ENCODE results near the gene COL8A2. TPM values are rescaled to one million over a fixed set of nuclear protein-coding genes. Genes with fewer than 3 reads are reported as not detected.

COL8A2 gene
- total RNA-seq, 2 donors from 2014 or later: 0.18 to 0.40 TPM

GRCh38 chr1:36070349-36070748, 54.7 kb downstream of the COL8A2 start:
- Mint-ChIP-seq H3K9me3 (no peaks in the 10 kb centered on the region), H3K4me3 (no peak overlapping the region), H3K27me3 (ENCODE audit: insufficient read depth) (no peaks in the 10 kb centered on the region), H3K27ac (no peak overlapping the region), H3K4me1 (no peaks in the 10 kb centered on the region), H3K36me3 (ENCODE audit: low read depth) (no peaks in the 10 kb centered on the region)
- Histone ChIP-seq H3K4me3 (ENCODE audit: low read length) (no peak overlapping the region), H3K27me3 (ENCODE audit: control insufficient read depth, insufficient read depth, low read length, poor library complexity, severe bottlenecking) (no peaks in the 10 kb centered on the region), H3K9me3 (ENCODE audit: control insufficient read depth, low read length) (no peaks in the 10 kb centered on the region), H3K9ac (ENCODE audit: extremely low read depth, low read length, poor library complexity, severe bottlenecking) (no peak overlapping the region), H3K4me1 (ENCODE audit: control insufficient read depth, insufficient read depth, low read length) (no peaks in the 10 kb centered on the region), H3K36me3 (ENCODE audit: control insufficient read depth, insufficient read depth, low read length) (no peaks in the 10 kb centered on the region), H3K27ac (ENCODE audit: low read depth, low read length) (no peak overlapping the region)
- TF ChIP-seq CTCF (conservative IDR thresholded peaks at IDR 0.05): no peak
- 80% methylated on average over 2 of the region's 2 CpGs; no CpG with 5 or more reads in 1 of the 2 experiments for WGBS, 2 experiments (ENCODE audit: insufficient coverage in 1 of 2, insufficient read length in 1 of 2)
- no peak for DNase-seq

GRCh38 chr1:36068866-36069265, 56.2 kb downstream of the COL8A2 start:
- no peaks in the 10 kb centered on the region for H3K27me3 Mint-ChIP-seq (ENCODE audit: insufficient read depth)
- H3K4me1 ChIP-seq (ENCODE audit: control insufficient read depth, insufficient read depth, low read length): no peaks in the 10 kb centered on the region
- no peak overlapping the region for H3K4me3 Mint-ChIP-seq
- H3K4me1 Mint-ChIP-seq: no peaks in the 10 kb centered on the region
- H3K36me3 Mint-ChIP-seq (ENCODE audit: low read depth): no peaks in the 10 kb centered on the region
- H3K27ac Mint-ChIP-seq: no peak overlapping the region
- TF ChIP-seq CTCF (conservative IDR thresholded peaks at IDR 0.05): no peak
- no peak overlapping the region for H3K9ac ChIP-seq (ENCODE audit: extremely low read depth, low read length, poor library complexity, severe bottlenecking)
- H3K27ac ChIP-seq (ENCODE audit: low read depth, low read length): no peak overlapping the region
- H3K9me3 ChIP-seq (ENCODE audit: control insufficient read depth, low read length): no peaks in the 10 kb centered on the region
- DNase-seq: no peak
- H3K27me3 ChIP-seq (ENCODE audit: control insufficient read depth, insufficient read depth, low read length, poor library complexity, severe bottlenecking): no peaks in the 10 kb centered on the region
- WGBS, 2 experiments (ENCODE audit: insufficient coverage in 1 of 2, insufficient read length in 1 of 2): 89 to 100% methylated on average over 2 of the region's 2 CpGs
- H3K9me3 Mint-ChIP-seq: no peaks in the 10 kb centered on the region
- H3K4me3 ChIP-seq (ENCODE audit: low read length): no peak overlapping the region
- H3K36me3 ChIP-seq (ENCODE audit: control insufficient read depth, insufficient read depth, low read length): no peaks in the 10 kb centered on the region

DNA sequence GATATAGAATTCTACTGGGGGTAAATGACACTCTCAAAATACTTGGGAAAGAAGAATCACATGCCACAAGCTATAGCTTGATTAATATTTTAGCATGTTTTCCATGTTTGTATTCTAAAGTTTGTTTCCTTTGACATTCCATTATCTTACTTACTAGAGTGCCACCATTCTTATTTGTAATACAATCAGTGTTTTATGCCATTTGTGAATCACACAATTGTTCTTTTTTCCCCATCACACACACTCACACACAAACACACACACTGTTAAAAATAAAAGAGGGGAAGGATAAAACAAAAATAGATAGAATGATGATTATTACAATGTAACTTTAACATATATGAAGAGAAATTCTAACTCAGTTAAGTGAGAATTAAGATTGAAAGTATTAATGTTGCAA, 57.2 kb downstream of the COL8A2 start:
- Histone ChIP-seq H3K4me1 (ENCODE audit: control insufficient read depth, insufficient read depth, low read length) (no peaks in the 10 kb centered on the region), H3K27ac (ENCODE audit: low read depth, low read length) (no peak overlapping the region), H3K4me3 (ENCODE audit: low read length) (no peak overlapping the region), H3K9ac (ENCODE audit: extremely low read depth, low read length, poor library complexity, severe bottlenecking) (no peak overlapping the region), H3K36me3 (ENCODE audit: control insufficient read depth, insufficient read depth, low read length) (no peaks in the 10 kb centered on the region), H3K9me3 (ENCODE audit: control insufficient read depth, low read length) (no peaks in the 10 kb centered on the region), H3K27me3 (ENCODE audit: control insufficient read depth, insufficient read depth, low read length, poor library complexity, severe bottlenecking) (no peaks in the 10 kb centered on the region)
- Mint-ChIP-seq H3K27ac (no peak overlapping the region), H3K36me3 (ENCODE audit: low read depth) (no peaks in the 10 kb centered on the region), H3K27me3 (ENCODE audit: insufficient read depth) (no peaks in the 10 kb centered on the region), H3K4me1 (no peaks in the 10 kb centered on the region), H3K9me3 (no peaks in the 10 kb centered on the region), H3K4me3 (no peak overlapping the region)
- no peak for TF ChIP-seq CTCF (conservative IDR thresholded peaks at IDR 0.05)
- DNase-seq: no peak

All from endodermal cell (in vitro differentiated cells).